Measurements from ENCODE around the gene HOXB2.

DNA sequence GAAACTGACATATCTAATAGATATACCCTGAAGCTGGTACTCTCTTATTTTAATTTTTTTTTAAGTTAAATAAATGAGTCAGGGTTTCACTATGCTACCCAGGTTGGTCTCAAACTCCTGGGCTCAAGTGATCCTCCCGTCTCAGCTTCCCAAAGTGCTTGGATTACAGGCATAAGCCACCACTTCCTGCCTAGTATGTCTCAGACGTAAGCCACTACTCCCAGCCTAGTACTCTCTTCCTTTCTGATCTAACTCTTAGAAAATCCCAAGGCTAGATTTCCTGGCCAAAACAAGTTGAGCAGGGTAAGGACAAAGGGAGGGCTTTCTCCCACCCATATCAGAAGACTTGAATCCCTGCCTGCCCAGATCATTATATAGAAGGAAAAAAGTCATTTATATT is 47.8 kb downstream of the HOXB2 start:
- TF ChIP-seq, protein P1, sequence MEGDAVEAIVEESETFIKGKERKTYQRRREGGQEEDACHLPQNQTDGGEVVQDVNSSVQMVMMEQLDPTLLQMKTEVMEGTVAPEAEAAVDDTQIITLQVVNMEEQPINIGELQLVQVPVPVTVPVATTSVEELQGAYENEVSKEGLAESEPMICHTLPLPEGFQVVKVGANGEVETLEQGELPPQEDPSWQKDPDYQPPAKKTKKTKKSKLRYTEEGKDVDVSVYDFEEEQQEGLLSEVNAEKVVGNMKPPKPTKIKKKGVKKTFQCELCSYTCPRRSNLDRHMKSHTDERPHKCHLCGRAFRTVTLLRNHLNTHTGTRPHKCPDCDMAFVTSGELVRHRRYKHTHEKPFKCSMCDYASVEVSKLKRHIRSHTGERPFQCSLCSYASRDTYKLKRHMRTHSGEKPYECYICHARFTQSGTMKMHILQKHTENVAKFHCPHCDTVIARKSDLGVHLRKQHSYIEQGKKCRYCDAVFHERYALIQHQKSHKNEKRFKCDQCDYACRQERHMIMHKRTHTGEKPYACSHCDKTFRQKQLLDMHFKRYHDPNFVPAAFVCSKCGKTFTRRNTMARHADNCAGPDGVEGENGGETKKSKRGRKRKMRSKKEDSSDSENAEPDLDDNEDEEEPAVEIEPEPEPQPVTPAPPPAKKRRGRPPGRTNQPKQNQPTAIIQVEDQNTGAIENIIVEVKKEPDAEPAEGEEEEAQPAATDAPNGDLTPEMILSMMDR (conservative IDR thresholded peaks at IDR 0.05; ENCODE audit: low read depth in 2 of 2), result no peak
- TF ChIP-seq EZH2phosphoT487 (IDR thresholded peaks at IDR 0.05; ENCODE audit: unreplicated experiment) (no peak), CREB1 (CRISPR knock-in tag; IDR thresholded peaks at IDR 0.05; ENCODE audit: low read depth) (no peak), POLR2AphosphoS5 (IDR thresholded peaks at IDR 0.05; ENCODE audit: low read depth) (no peak), EZH2 (IDR thresholded peaks at IDR 0.05; ENCODE audit: low read depth, unreplicated experiment) (no peak), ZNF114 (CRISPR knock-in tag; IDR thresholded peaks at IDR 0.05) (no peak), ZNF331 (CRISPR knock-in tag; IDR thresholded peaks at IDR 0.05; ENCODE audit: low read depth) (no peak)

Data from GM23338 (cell line).